Limb (tissue), 2 donors: ENCODE measurements around the gene WDR45B.

Source experiments
- DNase-seq, 2 donors: peaks; one replicate each; pipeline ENCODE4 v3.0.0-alpha.2; 2016; ENCODE audit errors: extremely low spot score in 2 of 2

WDR45B gene

DNA sequence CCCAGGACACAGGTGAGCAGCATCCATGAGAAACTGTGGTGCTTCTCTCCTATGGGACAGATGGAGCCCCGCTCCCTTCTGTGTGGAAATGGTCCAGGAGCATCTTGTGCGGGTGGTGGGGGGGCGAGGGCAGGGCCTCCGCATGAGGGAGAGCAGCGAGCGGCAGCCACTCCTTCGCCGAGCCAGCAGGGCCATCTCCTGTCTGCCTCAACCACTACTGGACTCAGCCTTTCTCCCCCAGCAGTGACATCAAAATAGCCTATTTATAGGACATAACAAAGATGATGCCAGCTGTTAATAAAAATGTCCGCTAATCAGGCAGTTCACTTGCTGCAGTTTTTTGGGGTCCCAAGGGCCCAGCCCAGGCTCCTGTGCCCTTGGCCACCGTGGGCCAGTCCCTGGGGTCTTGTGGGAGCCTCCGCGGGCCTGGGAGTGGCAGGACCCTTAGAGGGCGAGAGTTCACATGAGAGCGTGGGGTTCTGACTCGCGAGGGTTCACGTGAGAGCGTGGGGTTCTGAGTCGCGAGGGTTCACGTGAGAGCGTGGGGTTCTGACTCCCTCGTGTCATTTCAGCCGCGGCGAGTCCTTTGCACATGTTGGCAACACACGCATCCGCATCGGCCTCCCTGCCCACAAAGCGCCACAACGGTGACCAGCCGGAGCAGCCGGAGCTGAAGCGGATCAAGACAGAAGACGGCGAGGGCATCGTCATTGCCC, 47.4 kb downstream of the WDR45B start:
- no peak for DNase-seq

DNA sequence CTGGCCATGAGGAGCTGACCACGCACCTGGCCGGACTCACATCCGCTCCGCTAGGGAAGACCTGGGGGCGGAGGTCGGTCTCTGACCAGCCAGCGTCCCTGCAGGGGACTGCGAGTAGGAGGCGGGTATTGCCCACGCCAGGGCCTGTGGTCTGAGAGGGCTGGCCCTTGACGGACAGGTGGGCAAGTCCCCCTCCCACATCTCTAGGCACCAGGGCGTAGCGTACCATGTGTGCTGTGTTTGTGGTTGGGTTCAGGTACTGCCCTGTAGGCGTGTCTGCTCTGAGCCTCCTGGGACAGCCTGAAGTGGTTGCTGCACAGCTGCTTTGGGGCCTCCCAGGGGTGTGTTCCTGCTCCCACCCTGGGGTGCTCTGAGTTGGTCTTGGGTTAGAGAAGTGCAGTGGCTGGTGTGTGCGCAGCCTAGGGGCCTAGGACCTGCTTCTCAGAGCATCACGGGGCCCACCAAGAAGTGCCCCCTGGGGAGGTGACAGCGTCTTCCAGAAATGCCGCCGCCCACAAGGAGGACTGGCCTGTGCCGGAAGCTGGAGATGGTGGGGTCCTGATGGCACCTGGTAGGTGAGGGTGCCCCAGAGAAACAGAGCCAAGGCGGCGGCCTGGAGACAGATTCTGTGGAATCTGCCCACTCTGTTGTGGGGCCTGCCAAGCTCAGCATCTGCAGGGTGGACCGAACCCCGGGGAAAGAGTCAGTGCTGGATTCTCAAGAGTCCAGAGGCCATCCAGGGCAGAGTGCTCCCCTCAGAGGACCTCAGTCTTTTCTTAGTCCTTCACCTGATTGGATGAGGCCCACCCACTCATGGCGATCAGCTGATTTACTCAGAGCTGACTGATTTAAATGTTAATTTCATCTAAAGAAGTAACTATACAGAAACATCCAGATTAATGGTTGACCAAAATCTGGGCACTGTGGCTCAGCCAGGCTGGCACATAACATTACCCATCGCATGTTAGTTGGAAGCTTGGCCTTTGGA, 48.3 kb downstream of the WDR45B start:
- no peak for DNase-seq

DNA sequence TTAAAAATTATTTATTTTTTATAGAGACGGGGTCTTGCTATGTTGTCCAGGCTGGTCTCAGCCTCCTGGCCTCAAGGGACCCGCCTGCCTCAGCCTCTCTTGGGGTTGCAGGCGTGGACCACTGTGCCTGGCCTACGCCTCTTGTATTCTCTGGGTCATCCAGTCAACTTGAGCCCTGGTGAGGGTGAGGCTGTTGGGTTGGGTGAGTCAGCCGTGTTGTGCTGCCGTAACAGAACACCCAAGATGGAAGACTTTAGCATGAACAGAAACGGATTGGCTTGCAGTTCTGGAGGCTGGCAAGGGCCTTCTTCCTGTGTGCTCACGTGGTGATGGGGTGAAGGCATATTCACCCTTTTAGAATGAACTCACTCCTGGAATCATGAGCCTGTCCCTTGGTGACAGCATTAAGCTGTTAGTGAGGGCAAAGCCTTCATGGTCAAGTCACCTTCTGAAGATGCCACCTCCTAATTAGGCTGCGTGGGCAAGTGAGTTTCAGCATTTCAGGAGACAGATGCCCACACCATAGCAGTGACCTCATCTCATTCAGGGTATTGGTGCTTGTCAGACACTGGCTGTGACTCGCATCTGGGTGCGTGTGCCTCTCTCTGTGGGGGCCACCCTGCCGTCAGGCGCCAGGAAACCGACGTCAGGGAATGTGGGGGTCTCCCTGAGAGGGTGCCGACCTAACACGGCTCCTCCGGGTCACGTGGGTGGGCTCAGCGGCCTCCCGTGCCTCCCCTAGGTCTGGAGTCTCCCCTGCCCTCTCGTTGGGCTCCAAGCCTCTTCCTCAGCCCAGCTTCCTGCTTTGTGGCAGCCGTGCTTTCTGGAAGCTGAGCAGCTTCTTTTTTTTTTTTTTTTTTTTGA, 49.8 kb downstream of the WDR45B start:
- no peak for DNase-seq

DNA sequence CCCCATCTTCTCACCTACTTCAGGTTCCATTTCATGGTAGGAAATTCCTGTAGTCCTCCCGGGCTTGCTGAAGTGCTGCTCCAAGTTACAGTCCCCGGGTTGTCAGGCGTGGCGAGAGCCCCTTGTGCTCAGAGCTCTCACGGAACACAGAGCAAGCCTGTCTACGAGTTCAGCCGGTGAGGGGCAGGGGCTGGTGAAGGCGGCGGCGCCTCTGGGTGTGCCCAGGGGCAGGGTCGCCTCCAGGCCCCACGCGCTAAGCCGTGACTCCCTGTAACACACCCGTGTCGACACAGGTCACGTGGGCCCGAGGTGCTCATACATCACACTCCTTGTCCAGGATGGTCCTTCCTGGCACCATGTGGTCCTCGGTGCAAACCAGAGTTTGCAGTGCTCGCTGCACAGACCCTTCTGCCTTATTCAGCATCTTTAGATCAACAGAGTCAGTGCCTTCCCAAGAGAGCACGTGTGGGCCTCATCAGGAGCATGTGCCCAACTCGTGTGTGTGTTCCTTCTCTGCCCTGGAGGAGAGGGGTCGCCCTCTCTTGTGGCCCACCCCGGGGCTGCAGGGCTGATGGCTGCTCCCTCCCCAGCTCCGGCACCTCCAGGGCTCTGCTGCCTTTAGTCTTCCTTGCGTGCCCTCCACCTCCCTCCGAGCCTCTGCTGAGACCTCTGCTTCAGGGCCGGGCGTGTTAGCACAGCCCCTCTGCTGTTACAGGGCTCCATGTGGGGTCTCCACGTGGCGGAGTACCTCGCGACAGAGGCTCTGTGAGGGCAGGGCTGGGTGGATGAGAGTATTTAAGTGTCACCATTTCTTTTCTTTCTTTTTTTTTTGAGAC, 51.2 kb downstream of the WDR45B start:
- DNase-seq = no peak

DNA sequence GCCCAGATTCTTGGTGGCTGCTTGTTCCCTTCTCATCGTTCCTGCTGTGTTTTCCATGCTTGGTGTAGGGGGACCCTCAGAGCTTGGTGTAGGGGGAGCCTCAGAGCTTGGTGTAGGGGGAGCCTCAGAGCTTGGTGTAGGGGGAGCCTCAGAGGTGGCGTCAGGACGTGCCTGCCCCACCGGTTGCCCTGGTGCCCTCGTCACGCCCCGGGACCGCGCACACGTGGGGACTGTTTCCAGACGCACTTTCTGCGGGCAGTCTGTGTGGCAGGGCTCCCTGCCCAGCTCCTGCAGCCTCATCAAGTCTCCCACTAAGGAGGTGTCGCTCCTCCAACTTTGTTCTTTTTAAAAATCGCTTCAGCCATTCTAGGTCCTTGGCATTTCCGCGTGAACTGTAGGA, 51.9 kb downstream of the WDR45B start:
- no peak for DNase-seq

DNA sequence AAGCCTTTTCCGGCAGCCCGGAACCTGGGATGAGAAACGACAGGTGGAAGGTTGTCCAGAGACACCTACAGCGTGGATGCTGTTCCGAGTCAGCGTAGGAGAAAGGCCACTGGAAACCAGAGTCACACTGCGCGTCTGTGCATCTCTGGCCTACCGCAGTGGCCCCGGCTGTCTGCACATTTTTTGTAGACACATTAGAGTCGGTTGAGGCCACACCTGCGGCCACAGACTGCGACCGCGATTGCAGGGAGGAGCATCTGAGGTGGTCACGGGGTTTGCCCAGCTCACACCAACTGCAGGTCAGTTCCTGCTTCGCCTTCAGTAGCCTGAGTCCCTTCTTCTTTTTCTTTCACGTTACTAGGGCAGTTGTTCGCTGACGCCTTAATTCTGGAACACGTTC, 52.4 kb downstream of the WDR45B start:
- DNase-seq = no peak

DNA sequence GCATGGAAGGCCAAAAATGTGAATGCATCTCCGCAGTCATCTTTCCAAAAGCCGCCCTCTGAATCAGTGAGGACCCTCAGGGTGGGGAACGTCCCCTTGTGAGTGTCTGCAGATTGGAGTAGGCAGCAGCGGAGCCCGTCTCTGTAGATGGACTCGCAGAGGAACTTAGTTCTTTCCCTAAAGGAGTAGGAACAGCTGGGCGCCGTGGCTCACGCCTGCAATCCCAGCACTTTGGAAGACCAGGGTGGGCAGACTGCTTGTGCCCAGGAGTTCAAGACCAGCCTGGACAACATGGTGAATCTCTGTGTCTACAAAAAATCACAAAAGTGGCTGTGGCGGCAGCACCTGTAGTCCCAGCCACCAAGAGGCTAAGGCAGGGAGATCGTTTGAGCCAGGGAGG, 53.7 kb downstream of the WDR45B start:
- DNase-seq = no peak

DNA sequence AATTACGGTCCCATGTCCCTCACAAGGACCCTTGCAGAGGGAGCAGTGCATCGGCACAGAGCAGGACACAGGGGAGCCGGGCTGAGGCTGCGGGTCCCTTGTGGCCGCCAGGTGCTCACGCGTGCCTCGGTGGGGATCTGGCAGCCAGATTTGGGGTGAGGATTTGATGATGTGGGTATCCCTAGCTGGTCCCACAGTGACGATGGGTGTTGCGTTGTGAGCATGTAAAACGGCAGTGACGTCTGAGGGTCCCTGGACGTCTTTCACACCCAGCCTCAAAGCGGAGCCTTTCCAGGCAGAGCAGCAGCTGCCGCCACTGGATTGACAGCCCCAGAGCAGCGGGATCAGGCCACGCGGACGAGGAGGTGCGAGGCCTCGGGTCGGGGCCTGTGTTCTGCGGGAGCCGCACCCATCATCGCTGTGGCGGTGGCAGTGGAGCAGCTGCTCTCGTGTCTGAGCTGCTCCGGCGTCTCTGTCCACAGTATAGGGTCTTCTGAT, 54.6 kb downstream of the WDR45B start:
- peak in 1 of 2 donors; percentile 49 for DNase-seq

DNA sequence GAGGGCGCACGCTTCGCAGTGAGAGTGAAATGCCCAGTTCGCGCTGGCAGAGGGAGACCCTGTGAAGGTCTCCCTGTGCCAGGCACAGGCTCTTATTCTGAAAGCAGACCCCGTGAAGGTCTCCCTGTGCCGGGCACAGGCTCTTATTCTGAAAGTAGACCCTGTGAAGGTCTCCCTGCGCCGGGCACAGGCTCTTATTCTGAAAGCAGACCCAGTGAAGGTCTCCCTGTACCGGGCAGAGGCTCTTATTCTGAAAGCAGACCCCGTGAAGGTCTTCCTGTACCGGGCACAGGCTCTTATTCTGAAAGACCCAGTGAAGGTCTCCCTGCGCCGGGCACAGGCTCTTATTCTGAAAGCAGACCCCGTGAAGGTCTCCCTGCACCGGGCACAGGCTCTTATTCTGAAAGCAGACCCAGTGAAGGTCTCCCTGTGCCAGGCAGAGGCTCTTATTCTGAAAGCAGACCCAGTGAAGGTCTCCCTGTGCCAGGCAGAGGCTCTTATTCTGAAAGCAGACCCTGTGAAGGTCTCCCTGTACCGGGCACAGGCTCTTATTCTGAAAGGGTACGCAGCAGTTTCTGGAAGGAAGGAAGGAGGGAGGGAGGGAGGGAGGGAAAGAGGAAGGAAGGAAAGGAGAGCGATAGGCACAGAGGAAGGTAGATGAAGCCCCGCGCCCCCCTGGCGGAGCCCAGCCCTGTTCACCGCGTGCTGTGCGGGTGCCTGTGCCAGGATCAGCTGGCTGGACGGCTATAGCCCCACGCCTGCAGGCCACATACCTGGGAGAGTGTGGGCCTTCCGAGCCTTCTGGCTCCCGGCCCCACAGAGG, 55.3 kb downstream of the WDR45B start:
- DNase-seq = peak; percentile 72 to 77

DNA sequence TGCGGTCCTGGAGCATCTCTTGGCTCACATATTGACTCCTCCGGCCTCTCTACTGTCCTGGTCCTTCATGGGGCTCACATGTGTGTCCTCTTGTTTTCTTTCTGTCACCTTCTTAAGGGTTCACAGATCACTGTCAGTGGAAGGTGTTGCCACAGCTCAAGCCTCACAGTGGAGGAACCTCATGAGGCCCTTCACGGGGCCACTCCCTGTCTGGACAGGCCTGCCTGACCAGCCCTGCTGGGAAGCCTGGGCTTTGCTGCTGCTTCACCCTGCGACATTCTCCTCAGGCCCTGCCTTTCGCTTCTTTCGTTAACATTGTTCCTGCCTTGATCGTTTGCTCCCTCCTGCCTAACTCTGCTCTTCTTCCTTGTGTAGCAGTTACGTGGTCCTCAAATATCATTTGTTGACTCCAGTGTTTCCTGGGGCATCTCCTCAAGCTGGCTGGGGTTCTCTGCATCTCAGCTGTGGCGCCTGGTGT, 55.9 kb downstream of the WDR45B start:
- DNase-seq = no peak

DNA sequence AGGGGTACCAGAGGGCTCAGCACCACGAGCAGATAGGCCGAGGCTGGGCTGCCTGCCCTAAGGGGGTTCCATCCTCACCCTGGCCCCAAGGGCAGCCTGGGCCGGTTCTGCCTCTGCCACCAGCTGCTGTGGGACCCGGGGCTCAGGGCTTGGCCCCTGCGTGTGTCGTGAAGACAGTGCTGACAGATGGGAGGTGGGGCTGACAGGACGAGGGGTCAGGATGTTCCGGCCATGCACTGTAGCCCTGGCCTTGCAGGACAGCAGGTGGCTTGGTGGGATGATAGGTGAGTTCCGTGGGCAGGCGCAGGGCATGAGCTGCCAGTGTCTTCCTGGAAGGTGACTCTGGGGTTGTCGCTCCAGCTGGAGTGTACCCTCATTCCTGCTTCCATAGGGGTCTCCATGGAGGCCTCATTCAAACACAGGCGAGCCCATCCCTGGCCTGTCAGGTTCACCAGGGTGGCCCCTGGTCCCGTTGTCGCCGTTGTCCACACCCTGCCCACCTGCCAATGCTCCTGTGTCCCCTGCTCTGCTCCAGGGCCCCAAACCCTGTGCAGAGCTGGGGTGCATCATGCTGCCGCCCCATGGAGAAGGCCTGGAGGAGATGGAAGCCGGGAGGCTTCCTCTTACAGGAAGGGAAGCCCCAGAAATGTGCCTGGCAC, 57.2 kb downstream of the WDR45B start:
- DNase-seq = no peak

DNA sequence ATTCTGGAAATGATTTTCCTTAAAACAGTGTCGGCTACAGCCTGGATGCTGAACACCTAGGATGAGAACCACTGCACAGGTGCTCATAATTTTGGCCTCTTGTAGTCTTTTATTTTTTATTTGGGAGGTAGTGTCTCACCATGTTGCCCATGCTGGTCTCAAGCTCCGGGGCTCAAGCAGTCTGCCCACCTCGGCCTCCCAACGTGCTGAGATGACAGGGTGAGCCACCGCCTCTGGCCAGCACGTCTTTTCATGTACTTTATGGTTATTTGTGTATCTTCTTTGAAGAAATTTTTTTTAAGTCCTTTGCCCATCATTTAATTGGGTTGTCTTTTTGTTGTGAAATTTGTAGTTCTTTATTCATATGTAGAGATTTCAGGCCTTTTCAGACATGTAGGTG, 58.0 kb downstream of the WDR45B start:
- DNase-seq = no peak

DNA sequence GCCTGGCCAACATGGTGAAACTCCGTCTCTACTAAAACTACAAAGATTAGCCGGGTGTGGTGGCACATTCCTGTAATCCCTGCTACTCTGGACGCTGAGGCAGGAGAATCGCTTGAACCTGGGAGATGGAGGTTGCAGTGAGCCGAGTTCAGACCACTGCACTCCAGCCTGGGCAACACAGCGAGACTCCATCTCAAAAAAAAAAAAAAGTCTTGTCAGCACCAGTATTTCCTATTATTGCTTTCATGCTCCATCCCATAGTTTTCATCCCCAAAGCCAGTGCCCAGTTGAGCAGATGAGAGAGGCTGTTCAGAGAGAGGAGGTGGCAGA, 58.4 kb downstream of the WDR45B start:
- DNase-seq = no peak

DNA sequence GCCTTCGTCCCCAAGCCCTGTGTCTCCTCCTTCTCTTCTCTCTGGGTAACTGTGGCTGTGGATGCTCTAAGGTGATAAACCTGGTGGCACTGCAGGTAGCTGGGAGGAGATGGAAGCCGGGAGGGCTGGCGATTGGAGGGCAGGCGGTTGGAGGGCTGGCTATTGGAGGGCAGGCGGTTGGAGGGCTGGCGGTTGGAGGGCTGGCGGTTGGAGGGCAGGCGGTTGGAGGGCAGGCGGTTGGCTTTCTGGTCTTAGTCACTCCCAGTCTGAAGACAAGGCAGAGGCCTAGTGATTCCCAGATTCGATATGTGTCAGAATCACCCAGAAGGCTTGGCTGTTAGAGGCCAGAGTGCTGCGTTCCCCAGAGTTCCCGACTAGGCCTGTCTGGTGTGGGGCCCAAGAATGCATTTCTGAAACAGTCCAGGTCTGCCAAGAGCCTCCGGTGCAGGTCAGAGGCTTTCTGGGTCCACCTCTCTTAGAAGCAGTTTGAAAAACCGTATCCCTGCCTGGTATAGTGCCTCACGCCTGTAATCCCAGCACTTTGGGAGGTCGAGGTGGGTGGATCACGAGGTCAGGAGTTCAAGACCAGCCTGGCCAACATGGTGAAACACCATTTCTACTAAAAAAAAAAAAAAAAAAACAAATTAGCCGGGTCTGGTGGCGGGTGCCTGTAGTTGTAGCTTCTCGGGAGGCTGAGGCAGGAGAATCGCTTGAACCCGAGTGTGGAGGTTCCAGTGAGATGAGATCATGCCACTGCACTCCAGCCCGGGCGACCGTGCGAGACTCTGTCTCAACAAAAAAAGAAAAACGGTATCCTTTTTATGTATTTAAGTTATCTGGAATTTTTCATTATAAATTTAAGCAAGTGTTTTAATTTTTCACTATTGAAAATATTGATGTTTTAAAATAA, 59.7 kb downstream of the WDR45B start:
- DNase-seq = no peak

DNA sequence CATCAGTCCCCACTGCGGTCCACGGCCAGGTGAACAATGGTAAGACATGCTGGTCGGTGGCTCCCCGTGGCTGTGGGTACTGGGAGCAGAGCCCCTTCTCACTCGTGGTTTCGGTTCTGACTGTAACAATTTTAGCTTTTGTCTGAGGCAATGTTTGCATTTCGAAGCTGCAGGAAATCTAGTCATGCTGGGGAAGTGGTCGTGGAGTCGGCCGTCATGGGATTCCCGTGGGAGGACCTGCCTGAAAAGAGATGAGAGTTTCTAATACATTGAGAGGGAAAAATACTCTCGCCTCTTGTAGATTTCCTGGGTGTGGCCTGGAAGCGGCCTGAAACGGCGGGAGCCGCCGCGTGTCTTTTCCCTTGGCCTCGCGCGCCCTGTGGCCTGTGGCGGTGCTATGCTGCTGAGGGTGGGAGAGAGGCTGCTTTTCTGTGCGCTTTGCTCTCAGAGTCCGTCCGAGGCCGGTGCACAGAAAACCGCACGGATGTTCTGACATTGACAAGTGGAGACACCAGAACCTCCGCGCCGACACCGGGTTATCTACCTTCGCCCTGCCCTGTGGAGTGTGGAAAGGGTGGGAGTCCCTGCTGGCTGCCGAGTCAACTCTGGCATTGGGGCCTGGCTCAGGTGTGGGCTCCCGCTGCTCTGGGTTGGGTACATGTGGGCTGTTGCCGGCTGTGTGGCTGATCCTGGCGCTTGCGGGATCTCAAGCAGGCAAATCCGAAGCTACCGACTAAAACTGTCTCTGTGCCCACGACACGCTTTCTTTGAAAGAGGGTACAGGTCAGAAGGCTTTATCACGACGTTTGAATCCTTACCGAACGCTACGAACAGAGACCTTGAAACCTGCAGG, 60.8 kb downstream of the WDR45B start:
- DNase-seq = no peak

DNA sequence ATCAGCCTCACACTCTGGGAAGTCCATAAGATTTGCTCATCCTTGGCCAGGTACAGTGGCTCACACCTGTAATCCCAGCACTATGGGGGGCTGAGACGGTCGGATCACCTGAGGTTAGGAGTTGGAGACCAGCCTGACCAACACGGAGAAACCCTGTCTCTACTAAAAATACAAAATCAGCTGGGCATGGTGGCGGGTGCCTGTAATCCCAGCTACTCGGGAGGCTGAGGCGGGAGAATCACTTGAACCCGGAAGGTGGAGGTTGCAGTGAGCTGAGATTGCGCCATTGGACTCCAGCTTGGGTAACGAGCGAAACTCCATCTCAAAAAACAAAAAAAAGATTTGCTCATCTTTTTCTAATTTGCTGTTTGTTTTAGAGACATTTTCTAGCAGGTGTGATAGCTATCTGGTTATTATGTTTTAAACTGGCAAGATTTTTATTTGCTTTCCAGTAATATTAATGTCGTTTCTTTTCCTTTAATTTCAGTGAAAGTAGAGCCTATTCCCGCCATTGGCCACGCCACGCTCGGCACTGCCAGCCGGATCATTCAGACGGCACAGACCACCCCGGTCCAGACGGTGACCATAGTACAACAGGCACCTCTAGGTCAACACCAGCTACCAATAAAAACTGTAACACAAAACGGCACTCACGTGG, 61.5 kb downstream of the WDR45B start:
- DNase-seq = no peak
